HEK293T (cell line): ENCODE results near the gene P3H2.

ENCODE experiments used
- ARNT ChIP-seq: fragments of 450-650 bp; IDR thresholded peaks from 2 replicates; pipeline ENCODE4 v1.6.1; 2017; ENCODE audit warnings: mild to moderate bottlenecking
- BHLHE40 ChIP-seq: fragments of 450-650 bp; IDR thresholded peaks from 2 replicates; pipeline ENCODE4 v1.6.1; 2016; ENCODE audit warnings: mild to moderate bottlenecking, moderate library complexity, borderline replicate concordance
- ELF4 ChIP-seq: fragments of 450-650 bp; IDR thresholded peaks from 2 replicates; pipeline ENCODE4 v1.6.1; 2017; ENCODE audit warnings: antibody characterized with exemption
- FOXM1 ChIP-seq: fragments of 450-650 bp; IDR thresholded peaks from 2 replicates; pipeline ENCODE4 v1.6.1; 2017; ENCODE audit warnings: mild to moderate bottlenecking, borderline replicate concordance
- SP1 ChIP-seq: fragments of 450-650 bp; IDR thresholded peaks from 2 replicates; pipeline ENCODE4 v1.6.1; 2017

- TF ChIP-seq FOXM1 (no peak), ARNT (no peak), BHLHE40 (no peak), SP1 (no peak), ELF4 (no peak)
These were observed 11.7 kb upstream of the P3H2 start for GRCh38 chr3:190132371-190132770.
